HG03175 (cell line): ENCODE measurements around the gene RAET1G.
"Not testable (repeated sequence)": the region's sequence is repeated elsewhere in the genome, so short reads cannot be mapped to it uniquely, and the experiment has no call there.

Source experiments
- ATAC-seq: cut with Tn5 transposase; IDR thresholded peaks from one replicate; pipeline ENCODE4 v1.9.1; 2021; ENCODE audit warnings: mild to moderate bottlenecking, moderate library complexity; ENCODE audit not compliant: unreplicated experiment

RAET1G gene

DNA sequence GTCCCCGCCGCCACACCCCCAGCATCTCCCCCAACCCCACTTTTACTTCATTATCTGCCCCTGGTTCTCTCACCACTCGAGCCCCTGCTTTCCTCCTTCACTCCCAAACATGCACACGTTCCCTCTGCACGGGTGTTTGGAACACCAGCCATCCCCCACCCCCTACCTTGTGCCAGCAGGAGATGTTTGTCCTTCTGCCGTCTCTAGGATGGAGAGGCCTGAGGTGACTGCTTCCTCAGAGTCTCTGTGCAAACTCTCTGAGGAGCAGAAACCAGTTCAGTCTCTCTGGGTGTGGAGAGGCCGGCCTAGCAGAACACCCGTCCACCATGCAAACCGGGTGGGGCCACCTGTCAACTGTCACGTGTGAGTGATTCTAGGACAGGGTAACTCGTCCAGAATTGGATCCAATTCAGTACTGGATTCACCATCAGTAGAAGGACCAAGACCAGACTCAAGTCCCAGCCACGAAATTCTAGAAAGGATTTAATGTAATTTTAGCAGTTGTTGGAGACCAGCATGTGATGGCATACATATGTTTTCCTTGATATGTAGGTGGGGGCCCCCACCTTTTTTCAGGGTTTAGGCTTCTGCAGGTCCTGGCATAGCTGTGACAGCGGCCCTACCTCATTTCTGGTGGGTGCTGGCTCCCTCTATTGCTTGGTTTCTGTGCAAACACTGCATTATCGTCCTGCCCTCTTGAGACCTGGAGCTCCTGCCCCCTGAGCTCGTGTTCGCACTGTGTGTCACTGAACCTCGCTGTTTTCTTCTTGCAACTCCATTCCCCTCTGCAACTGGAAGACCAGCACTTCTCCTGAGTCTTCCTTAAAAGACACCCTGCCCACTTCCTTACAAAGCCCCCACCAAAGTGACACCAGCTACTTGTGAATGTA, 24.8 kb downstream of the RAET1G start, which contains the start of gene RAET1E:
Gene RAET1E (minus strand): TSS at position 259 of the 890 bp plus-strand sequence. CDS start 7,212 bp downstream, outside the sequence.
- ATAC-seq, result no peak

DNA sequence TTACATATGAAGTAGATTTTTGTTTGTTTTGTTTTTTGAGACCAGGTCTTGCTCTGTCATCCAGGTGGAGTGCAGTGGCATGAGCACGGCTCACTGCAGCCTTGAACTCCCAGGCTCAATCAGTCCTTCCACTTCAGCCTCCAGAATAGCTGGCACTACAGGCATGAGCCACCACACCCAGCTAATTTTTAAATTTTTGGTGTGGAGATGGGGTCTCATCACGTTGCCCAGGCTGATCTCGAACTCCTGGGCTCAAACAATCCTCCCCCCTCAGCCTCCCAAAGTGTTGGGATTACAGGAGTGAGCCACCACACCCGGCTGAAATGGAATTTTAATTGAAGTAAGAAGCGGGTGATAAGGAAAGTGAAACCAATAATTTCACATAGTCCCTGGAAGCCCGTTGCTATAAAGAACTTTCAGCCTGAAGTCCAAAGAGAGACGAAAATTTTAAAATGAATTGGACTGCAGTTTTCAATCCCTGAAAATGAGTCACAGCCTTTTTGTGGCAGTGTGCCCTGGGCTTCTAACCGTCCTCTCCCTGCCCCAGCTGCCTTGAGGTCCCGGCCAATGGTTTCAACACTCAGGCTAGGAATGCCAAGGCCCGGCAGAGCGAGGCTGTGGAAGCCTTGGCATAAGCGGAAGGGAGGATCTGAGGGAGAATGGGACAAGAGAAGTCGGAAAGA, 25.8 kb downstream of the RAET1G start:
- ATAC-seq, result no peak

DNA sequence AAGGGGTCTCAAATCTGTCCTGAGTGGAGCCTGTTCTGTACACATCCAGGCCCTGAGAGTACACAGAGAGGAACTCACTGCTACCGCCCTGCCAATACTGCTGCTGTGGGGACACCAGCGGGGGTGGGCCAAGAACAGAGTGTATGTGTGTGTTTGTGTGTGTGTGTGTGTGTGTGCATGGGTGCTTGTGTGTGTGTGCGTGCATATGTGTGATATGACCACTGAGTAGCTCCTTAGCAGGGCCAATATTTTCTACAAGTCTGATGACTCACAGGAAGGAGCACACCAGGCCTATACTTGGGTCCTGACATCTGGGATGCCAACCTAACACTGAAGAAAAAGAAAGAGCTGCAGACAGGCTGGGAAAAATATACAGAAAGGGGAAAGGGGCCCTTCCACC, 26.4 kb downstream of the RAET1G start:
- ATAC-seq, result no peak

DNA sequence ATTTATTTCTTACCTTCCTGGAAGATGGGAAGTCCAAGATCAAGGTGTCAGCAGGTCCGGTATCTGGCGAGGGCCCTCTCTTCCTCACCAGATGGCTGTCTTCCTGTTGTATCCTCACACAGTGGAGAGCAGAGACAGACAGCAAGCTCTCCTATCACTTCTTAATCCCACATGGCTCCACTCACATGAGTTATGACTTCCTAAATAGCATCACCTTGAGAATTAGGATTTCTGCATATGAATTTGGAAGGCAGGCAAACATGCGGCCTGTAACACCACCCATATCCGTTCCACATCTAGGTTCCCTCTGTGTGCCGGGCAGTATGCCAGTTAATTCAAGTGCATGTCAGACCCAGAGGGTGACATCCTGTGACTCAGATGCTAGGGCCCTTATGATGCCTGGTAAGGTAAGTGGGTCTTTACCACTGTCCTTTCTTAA, 27.1 kb downstream of the RAET1G start:
- no peak for ATAC-seq

DNA sequence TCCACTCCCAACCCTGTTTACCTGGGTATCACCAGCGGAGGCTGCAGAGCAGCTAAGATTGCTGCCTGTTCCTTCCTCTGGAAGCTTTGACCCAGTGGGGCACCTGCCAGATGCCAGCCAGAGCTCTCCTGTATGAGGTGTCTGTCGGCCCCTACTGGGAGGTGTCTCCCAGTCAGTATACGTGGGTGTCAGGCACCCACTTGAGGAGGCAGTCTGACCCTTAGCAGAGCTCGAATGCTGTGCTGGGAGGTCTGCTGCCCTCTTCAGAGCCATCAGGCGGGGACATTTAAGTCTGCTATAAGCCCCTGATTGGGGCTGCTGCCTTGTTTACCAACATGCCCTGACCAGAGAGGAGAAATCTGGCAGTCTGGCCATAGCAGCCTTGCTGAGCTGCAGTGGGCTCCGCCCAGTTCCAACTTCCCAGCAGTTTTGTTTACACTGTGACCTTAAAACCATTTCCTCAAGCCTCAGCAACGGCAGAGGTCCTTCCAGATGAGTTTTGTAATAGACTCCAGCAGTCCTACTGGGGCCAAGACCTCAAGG, 27.8 kb downstream of the RAET1G start:
- no peak for ATAC-seq

DNA sequence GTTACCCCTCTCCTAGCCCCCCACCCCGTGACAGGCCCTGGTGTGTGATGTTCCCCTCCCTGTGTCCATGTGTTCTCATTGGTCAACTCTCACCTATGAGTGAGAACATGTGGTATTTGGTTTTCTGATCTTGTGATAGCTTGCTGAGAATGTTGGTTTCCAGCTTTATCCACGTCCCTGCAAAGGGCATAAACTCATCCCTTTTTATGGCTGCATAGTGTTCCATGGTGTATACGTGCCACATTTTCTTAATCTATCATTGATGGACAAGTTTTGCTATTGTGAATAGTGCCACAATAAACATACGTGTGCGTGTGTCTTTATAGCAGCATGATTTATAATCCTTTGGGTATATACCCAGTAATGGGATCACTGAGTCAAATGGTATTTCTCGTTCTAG, 31.1 kb downstream of the RAET1G start:
- ATAC-seq, result not testable (repeated sequence)

DNA sequence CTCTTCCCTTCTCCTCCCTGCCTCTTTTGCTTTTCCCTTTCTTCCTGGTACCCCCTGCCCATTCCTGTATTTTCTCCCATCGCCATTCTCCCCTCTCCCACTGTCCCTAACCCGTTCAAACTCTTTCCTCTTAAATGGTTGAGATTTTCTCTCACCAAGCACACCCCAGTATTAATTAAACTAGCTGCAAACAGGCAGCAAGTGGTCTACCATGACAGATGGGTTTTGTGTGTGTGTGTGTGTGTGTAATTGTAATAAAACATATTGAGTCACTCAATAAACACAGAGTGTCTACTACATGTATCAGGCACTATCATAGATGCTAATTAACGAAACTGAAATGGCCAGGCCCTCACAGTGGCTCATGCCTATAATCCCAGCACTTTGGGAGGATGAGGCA, 31.7 kb downstream of the RAET1G start:
- ATAC-seq, result no peak

DNA sequence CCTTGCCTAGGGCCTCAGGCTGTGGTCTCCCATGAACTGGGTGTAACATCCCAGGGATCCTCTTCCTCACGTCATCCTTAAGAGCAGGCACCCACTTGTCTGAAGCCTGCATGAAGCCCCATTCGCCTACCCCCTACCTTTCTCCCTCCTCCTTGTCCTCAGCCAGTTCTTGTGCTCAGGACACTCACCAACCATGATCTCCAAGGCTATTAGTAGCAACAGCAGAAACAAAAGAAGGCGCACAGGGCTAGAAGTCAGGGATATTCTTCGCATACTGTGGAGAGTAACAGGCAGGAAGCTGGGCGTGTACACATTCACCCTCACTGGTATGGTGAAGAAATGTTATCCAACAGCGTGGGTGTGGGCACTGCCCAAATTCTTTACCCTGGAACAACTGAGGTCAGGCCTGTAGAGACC, 32.3 kb downstream of the RAET1G start:
- no peak for ATAC-seq

DNA sequence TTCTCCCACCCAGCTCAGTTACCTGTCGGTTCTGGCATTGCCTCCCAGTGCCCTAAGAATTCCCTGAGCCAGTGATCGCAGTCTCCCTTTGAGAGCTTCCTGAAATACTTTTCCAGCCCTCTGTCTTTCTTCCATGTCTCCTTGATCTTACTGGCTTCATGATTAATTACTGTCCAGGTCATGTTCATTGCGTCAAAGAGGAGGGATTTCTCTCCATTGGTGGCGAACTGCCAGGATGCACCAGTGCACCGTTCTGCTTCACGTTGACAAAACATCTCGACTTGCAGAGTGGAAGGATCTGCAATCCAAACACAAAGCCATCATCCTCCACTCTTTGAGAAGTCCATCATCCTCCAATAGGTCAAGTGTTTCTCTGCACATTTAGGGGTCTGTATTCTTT, 33.6 kb downstream of the RAET1G start:
- ATAC-seq, result no peak

DNA sequence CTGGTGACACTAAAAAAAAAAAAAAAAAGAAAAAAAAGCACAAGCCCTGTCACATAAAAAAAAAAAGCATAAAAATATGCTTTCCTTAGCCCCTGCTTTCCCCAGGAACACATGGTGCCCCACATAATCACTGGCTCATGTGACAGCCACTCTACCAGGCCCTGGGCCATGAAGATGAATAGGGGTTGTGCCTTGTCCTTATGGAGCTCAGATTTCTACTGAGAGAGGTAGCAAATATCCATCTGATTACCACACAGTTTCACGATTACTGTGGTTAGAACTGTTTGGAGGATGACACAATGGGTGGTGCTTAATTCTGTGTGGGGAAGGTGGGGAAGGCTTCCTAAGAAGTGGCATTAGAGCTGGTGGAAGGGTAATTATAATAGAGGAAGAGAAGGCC, 34.3 kb downstream of the RAET1G start:
- ATAC-seq, result no peak

DNA sequence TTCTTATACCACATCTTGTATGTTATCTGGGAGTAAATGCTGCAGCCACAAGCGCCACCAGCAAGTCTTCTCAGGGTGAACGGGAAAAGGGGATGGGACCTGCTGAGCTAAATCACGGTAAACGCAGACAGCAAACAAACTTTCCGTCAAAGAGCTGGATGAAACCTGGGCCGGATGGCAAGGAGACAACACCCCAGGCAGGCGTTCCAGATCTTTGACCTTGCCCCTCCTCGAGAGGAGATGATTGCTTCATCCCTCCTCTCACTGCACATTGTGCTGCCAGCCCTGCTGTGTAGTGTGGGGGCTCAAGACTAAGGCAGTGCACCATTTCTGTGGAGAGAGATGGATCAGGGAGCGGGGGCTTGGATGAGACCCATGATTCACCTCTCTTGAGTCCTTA, 34.8 kb downstream of the RAET1G start:
- ATAC-seq, result no peak

DNA sequence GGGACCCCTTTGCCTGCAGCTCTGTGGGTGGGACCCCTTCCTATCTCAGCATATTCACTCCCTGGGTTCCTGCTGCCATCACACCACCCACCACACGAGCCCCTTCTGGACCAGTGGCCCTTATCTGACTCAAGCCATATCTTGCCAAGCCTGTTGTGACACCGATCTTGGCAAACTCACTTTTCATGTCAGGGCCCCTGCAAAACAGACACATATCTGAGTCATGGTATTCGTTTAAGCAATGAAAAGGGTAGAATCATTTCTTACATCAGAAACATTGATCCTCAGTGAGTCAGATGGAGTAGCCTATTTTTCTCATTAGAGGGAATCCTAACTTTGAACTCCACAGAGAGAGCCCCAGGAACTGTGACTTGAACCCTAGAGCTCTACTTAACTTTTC, 35.6 kb downstream of the RAET1G start:
- ATAC-seq, result no peak

DNA sequence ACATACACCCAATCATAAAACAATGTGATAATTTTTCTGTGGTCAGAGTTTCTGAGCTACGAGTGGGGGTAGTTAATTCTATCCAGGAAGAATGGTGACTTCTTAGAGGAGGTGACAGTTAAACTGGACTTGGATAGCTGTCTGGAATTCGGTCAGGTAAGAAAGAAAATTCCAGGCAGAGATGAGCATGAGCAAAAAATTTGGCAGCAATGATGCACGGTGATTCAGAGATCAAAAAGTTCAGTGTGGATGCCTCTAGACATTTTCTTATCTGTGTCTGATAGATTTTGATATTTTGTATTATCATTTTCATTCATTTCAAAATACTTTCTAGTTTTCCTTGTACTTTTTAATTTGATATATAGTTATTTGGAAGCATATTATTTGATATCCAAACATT, 37.0 kb downstream of the RAET1G start:
- ATAC-seq, result no peak

DNA sequence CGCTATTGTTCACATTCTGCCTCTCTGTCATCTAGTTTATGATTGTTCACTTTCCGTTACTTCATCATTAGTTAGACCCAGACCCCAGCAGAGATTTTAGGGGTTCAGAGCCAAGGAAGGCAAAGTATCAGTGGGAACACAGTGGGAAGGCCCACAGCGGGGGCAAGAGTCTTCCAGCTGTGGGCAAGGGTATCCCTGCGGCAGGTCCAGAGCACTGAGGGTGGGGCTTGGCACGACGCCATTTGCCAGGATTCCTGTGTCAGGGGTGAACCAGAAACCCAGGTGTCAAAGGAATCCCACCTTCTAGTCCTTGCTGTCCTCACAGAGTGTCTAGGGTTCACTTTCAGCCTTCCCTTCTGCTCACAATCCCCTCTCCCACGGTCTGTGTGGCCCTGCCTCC, 38.3 kb downstream of the RAET1G start:
- ATAC-seq, result no peak

DNA sequence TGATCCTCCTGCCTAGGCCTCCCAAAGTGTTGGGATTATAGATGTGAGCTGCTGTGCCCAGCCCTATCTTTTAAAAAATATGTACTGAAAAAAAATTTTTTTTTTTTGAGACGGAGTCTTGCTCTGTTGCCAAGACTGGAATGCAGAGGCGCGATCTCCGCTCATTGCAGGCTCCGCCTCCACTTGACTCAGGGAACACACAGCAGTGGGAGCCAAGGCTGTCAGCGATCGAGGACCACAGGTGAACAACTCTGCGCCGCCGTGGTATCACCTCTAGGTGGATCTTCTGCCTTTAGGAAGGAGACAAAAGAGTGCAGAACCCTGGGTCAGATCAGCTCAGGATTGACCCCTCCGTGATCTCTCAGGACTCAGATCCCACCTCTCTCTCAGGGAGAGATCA, 38.7 kb downstream of the RAET1G start:
- ATAC-seq, result no peak

DNA sequence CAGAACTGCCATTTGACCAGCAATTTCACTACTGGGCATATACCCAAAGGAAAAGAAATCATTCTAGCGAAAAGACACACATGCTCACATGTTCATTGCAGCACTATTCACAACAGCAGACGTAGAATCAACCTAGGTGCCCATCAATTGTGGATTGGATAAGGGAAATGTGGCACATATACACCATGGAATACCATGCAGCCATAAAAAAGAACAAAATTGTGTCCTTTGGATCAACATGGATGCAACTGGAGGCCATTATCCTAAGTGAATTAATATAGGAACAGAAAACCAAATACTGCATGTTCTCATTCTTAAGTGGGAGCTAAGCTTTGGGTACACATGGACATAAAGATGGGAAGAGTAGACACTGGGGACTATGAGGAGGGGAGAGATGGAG, 41.1 kb downstream of the RAET1G start:
- ATAC-seq, result no peak

DNA sequence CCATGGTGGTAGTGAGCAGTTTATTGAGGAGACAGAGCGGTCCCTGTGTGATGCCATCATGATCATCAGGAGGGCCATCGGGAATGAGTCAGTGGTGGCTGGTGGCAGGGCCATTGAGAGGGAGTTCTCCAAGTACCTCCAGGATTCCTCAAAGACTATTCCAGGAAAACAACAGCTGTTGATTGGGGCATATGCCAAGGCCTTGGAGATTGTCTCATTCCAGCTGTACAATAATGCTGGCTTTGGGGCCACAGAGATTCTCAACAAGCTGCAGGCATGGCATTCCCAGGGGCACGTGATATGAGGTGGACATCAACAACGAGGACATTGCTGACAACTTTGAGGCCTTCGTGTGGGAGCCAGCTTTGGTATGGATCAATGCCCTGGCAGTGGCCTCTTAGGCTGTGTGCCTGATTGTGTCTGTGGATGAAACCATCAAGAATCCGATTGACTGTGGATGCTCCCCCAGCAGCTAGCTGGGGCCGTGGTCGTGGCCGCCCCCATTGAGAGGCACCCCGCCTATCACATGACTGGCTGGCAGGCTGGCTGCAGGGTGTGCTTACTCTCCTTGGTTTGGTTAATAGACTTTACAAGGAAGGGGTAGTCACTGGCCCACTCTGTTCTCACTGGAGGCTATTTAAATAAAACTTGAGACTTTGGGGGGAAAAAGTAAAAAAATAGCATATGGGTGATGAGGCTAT, 41.7 kb downstream of the RAET1G start:
- no peak for ATAC-seq

DNA sequence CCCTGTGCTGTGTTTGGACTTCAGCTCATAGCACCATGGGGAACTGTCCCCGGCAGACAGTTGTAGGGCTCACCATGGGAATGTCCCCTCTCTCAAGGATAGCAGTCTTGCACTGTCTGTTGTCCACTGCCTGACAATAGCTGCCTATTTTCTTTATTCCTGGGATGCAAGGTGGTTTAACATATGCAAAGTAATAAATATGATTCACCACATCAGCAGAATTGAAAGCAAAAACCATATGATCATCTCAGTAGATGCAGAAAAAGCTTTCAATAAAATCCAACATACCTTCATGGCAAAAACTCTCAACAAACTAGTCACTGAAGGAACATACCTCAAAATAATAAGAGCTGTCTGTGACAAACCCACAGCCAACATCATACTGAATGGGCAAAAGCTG, 45.3 kb downstream of the RAET1G start:
- ATAC-seq, result no peak

DNA sequence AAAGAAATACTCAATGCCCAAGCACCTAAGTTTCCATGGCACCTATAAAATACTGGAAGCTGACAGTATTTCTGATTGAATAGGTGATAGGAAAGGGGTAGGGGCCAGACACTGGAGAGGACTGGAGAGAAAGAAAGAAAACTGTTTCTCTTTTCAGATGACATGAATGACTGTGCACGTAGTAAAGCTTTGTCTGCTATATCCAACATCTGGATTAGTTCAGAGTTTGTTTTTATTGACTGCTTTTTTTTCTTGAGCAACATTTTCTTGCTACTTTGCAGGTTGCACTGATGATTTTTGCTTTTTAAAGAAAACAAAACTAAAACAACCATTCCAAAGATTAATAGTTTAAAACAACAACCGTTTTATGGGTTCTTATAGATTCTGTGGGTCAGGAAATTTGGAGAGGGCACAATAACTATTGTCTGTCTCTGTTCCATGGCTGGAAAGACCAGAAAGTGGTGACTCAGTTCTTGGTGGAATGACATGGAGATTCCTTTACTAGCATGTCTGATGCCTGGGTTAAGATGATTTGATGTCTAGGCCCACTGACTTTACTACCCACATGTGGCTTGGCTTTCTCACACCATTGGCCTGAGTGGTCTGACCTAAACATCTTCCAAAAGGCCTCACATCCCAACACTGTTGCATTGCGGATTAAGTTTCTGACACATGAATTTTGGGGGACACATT, 46.5 kb downstream of the RAET1G start:
- ATAC-seq, result no peak

DNA sequence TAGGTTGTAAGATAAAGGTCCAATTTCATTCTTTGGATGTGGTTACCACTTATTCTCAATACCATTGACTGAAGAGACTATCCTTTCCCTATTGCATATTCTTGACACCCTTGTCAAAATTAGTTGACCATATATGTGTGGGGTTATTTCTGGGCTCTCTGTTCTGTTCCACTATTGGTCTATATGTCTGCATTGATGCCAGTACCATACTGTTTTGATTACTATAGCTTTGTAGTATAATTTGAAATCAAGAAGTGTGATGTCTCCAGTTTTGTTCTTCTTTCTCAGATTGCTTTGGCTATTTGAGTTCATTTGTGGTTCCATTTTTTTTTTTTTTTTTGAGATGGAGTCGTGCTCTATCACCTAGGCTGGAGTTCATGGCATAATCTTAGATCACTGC, 50.7 kb downstream of the RAET1G start:
- ATAC-seq, result no peak

DNA sequence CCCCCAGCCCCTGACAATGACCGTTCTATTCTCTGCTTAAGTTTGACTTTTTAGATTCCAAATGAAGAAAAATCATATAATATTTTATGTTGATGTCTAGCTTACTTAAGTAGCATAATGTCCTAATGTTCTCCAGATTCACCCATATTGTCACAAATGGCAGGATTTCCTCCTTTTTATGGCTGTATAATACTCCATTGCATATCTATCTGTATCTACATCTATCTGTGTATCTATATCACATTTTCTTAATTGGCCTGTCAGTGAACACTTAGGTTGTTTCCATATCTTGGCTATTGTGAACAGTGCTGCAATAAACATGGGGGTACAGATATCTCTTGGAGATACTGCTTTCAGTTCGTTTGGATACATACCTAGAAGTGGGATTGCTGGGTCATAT, 51.7 kb downstream of the RAET1G start:
- ATAC-seq, result no peak
